Mammary epithelial cell (primary cell): ENCODE measurements around the gene ZMYND12.

Experiments
- CTCF ChIP-seq, 2 donors: IDR thresholded peaks in 1 of 2; conservative IDR thresholded peaks in 1 of 2; 2 replicates each; pipeline ENCODE4 v1.5.1; 2011 to 2012; ENCODE audit warnings: inconsistent platforms in 2 of 2, low read length in 2 of 2, mild to moderate bottlenecking in 2 of 2, control low read depth in 1 of 2, low read depth in 1 of 2; ENCODE audit not compliant: insufficient read depth in 1 of 2; ENCODE audit errors: extremely low read depth in 1 of 2
- EZH2 ChIP-seq: IDR thresholded peaks from 2 replicates; pipeline ENCODE4 v1.6.1; 2012; ENCODE audit warnings: low read length, inconsistent platforms, borderline replicate concordance

GRCh38 chr1:42484382-42484781 is 28.6 kb upstream of the ZMYND12 start:
- TF ChIP-seq EZH2 (no peak), CTCF (conservative IDR thresholded peaks at IDR 0.05 in 1 of 2, IDR thresholded peaks at IDR 0.05 in 1 of 2; ENCODE audit: extremely low read depth in 1 of 2, insufficient read depth in 1 of 2, low read depth in 1 of 2, low read length in 2 of 2) (no peak)
